Esophagus muscularis mucosa (tissue), 4 donors: Measurements from ENCODE around the gene ANP32E. TPM values are rescaled to one million over a fixed set of nuclear protein-coding genes. Genes with fewer than 3 reads are reported as not detected.
A peak's percentile ranks its signal among the peaks of the same experiment; 100 is the strongest.

ENCODE experiments used
- DNase-seq: peaks from one replicate; pipeline ENCODE4 v3.0.0-alpha.2; 2017; ENCODE audit errors: extremely low spot score
- H3K27ac ChIP-seq, 4 donors: fragments of 200-600 bp; sonication (generic); replicated peaks in 1 of 4; 1 replicate in 3 of 4; 2 replicates in 1 of 4; pipeline ENCODE4 v1.5.1; 2016 to 2019; ENCODE audit warnings: mild to moderate bottlenecking in 1 of 4
- H3K27me3 ChIP-seq, 4 donors: fragments of 200-600 bp; sonication (generic); one replicate each; pipeline versions ENCODE4 v1.5.1 to v1.6.0; 2016 to 2019
- H3K36me3 ChIP-seq, 4 donors: fragments of 200-600 bp; sonication (generic); one replicate each; pipeline ENCODE4 v1.5.1; 2016 to 2019
- H3K4me1 ChIP-seq, 4 donors: fragments of 200-600 bp; sonication (generic); one replicate each; pipeline ENCODE4 v1.5.1; 2016 to 2019
- H3K4me3 ChIP-seq, 4 donors: fragments of 200-600 bp; sonication (generic); 1 replicate in 2 of 4; 2 replicates in 2 of 4; pipeline ENCODE4 v1.5.1; 2016 to 2019; ENCODE audit warnings: mild to moderate bottlenecking in 4 of 4, moderate library complexity in 1 of 4
- H3K9me3 ChIP-seq, 4 donors: fragments of 200-600 bp; sonication (generic); 1 replicate in 3 of 4; 2 replicates in 1 of 4; pipeline ENCODE4 v1.5.1; 2016 to 2019
- CTCF ChIP-seq, 3 experiments: fragments of 200-600 bp in 2 of 3; fragments of 450-650 bp in 1 of 3; sonication (generic) in 2 of 3; IDR thresholded peaks; one replicate each; pipeline ENCODE4 v1.5.1; 2017 to 2019; ENCODE audit warnings: antibody characterized with exemption in 3 of 3, mild to moderate bottlenecking in 2 of 3, moderate library complexity in 1 of 3
- EP300 ChIP-seq: sonication (generic); formaldehyde crosslinking; IDR thresholded peaks from one replicate; pipeline ENCODE4 v1.6.1; 2017; ENCODE audit warnings: antibody characterized with exemption
- POLR2A ChIP-seq: fragments of 450-650 bp; IDR thresholded peaks from one replicate; pipeline ENCODE4 v1.6.1; 2017; ENCODE audit warnings: antibody characterized with exemption, moderate library complexity, mild to moderate bottlenecking, low read depth
- POLR2AphosphoS5 ChIP-seq, 2 donors: sonication (generic); formaldehyde crosslinking; IDR thresholded peaks; one replicate each; pipeline ENCODE4 v1.6.1; 2017; ENCODE audit warnings: antibody characterized with exemption in 2 of 2
- WGBS: methylation state at CpG from one replicate; pipeline ENCODE4 v1.1.5; 2018; 5-methylcytosine and 5-hydroxymethylcytosine counted together
- intact Hi-C: fragments of 100-400 bp; cut with DNase I; formaldehyde crosslinking; loops from one replicate; pipeline ENCODE4 v1.15.1; 2023
- small RNA-seq, 3 donors: library from RNA; depleted of rRNA; stranded (forward); fragments of <200 nt; gene quantifications; one replicate each; pipeline ENCODE3, GENCODE V24; 2016
- total RNA-seq, 4 donors: library from RNA; depleted of rRNA; stranded (reverse); fragments of >200 nt; gene quantifications; one replicate each; pipeline versions ENCODE4 v1.1.0 to v1.2.1, GENCODE V29; 2016

ANP32E gene
- total RNA-seq, 4 donors from 2014 or later, result 15.6 to 20.3 (median 18.6) TPM

GRCh38 chr1:150176593-150176992 lies 59.3 kb downstream of the ANP32E start:
- intact Hi-C loops, result no loop called here
- Histone ChIP-seq H3K36me3 (no peaks in the 10 kb centered on the region), H3K4me1 (no peaks in the 10 kb centered on the region), H3K27me3 (no peaks in the 10 kb centered on the region), H3K4me3 (no peak overlapping the region), H3K27ac (no peak overlapping the region), H3K9me3 (no peaks in the 10 kb centered on the region)
- TF ChIP-seq POLR2A (no peak), POLR2AphosphoS5 (IDR thresholded peaks at IDR 0.05) (no peak)
- WGBS, result 78% methylated on average over 3 of the region's 3 CpGs
- no peak for DNase-seq

- 87% methylated on average over 3 of the region's 7 CpGs for WGBS
These were observed 62.7 kb downstream of the ANP32E start for GRCh38 chr1:150173141-150173585.

GRCh38 chr1:150171801-150172200 lies 64.1 kb downstream of the ANP32E start:
- no peaks in the 10 kb centered on the region for H3K36me3 ChIP-seq
- H3K27ac ChIP-seq, result no peak overlapping the region
- H3K27me3 ChIP-seq, result no peaks in the 10 kb centered on the region
- 79% methylated on average over 2 of the region's 2 CpGs for WGBS
- no peak for DNase-seq
- intact Hi-C loops, result no loop called here
- H3K4me3 ChIP-seq, result no peak overlapping the region
- no peaks in the 10 kb centered on the region for H3K9me3 ChIP-seq
- H3K4me1 ChIP-seq, result peaks cover 0 to 9% (median 5%) of the 10 kb centered on the region in 4 donors
- TF ChIP-seq POLR2AphosphoS5 (IDR thresholded peaks at IDR 0.05), result no peak
- no peak for TF ChIP-seq POLR2A
- TF ChIP-seq EP300, result no peak
- no peak for TF ChIP-seq CTCF (IDR thresholded peaks at IDR 0.05)

More at GRCh38 chr1:150173141-150173585, 62.7 kb downstream of the ANP32E start:
- no peaks in the 10 kb centered on the region for H3K9me3 ChIP-seq
- no peak for DNase-seq
- H3K27me3 ChIP-seq, result no peaks in the 10 kb centered on the region
- H3K27ac ChIP-seq, result no peak overlapping the region
- no peak overlapping the region for H3K4me3 ChIP-seq
- H3K36me3 ChIP-seq, result no peaks in the 10 kb centered on the region
- TF ChIP-seq CTCF (IDR thresholded peaks at IDR 0.05) (no peak), POLR2A (no peak), EP300 (no peak), POLR2AphosphoS5 (IDR thresholded peaks at IDR 0.05) (no peak)
- peaks cover 0 to 9% (median 5%) of the 10 kb centered on the region in 4 donors for H3K4me1 ChIP-seq
- intact Hi-C loops, result no loop called here

DNA sequence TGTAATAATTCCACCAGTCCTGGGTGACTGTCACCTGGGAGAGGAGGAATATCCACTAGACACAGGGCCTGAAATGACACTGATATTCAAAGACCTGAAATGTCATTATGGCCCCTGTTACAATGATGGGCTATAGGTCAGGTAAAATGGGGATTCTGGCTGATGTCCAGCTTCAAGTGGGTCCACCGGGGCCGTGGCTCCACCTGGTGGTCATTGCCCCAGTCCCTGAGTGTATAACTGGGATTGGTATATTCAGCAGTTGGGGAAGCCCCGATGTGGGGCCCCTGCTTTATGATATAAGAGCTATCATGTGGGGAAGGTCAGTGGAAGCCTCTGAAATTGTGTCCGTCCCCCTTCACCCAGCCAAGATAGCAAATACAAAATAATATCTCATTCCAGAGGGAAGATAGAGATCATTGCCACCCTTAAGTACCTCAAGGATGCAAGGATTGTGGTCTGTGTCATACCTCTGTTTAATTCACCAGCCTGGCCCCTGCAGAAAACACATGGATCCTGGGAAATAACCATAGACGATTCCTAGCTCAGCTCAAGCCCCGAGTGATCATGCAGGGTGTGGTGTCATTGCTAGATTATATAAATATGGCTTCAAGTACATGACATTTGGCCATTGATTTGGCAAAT lies 66.8 kb downstream of the ANP32E start:
- H3K4me1 ChIP-seq, result peaks cover 0 to 29% (median 24%) of the 10 kb centered on the region in 4 donors
- no peaks in the 10 kb centered on the region for H3K27me3 ChIP-seq
- no peaks in the 10 kb centered on the region for H3K36me3 ChIP-seq
- 19% methylated on average over 6 of the region's 6 CpGs for WGBS
- no peak overlapping the region for H3K4me3 ChIP-seq
- TF ChIP-seq POLR2AphosphoS5 (IDR thresholded peaks at IDR 0.05) (peak; percentile 76 to 83), CTCF (IDR thresholded peaks at IDR 0.05) (peak; percentile 81 to 94 (median 89)), POLR2A (no peak), EP300 (no peak)
- intact Hi-C loops, result loop anchor here (5.0 kb wide), 2 partner anchors 97 to 207 kb away; no protein-coding TSS in a partner anchor
- no peak for DNase-seq
- no peak overlapping the region for H3K27ac ChIP-seq
- H3K9me3 ChIP-seq, result no peaks in the 10 kb centered on the region

Small RNA genes lying within 50 kb of the gene (small RNA-seq; reads per million reads assigned to genes)
- gene RN7SL480P, result 0 reads per million in 3 donors
- gene RNU2-17P, result 0 to 0.51 (median 0.17) reads per million in 3 donors

Other genes with a start within 250 kb of the ANP32E start
- gene OTUD7B, start 225.4 kb downstream of the ANP32E start, total RNA-seq, result 10 to 100 TPM; 23.7 to 41.1 (median 30.4) TPM
- gene VPS45, start 168.3 kb downstream of the ANP32E start, total RNA-seq, result 10 to 100 TPM; 38.9 to 56.5 (median 44.9) TPM
- 100 to 1,000 TPM; 294 to 426 (median 337) TPM for gene PLEKHO1, start 86.2 kb downstream of the ANP32E start, total RNA-seq
- 1 to 10 TPM in 1 of 4 donors, under 1 TPM in 2, not detected in 1; 0.33 to 1.0 (median 0.42) TPM for gene CA14, start 21.7 kb upstream of the ANP32E start, total RNA-seq
- 10 to 100 TPM; 36.1 to 63.5 (median 49.7) TPM for gene APH1A, start 32.9 kb upstream of the ANP32E start, total RNA-seq
- 10 to 100 TPM; 15.2 to 36.1 (median 18.0) TPM for gene C1orf54, start 36.7 kb upstream of the ANP32E start, total RNA-seq
- gene CIART, start 46.4 kb upstream of the ANP32E start, total RNA-seq, result 10 to 100 TPM; 13.7 to 26.0 (median 14.2) TPM
- gene MRPS21, start 57.7 kb upstream of the ANP32E start, total RNA-seq, result 10 to 100 TPM; 44.2 to 59.0 (median 48.1) TPM
- gene PRPF3, start 85.4 kb upstream of the ANP32E start, total RNA-seq, result 10 to 100 TPM; 26.6 to 39.5 (median 27.3) TPM
- gene RPRD2, start 128.0 kb upstream of the ANP32E start, total RNA-seq, result 10 to 100 TPM; 20.0 to 27.9 (median 24.8) TPM